OCI-LY1 (cell line): ENCODE results near the gene FGFR2.

Experiments used
- H2AFZ ChIP-seq: fragments of 200-600 bp; sonication (generic), shearing (Covaris generic); 2 replicates; pipeline ENCODE4 v1.6.0; 2014; ENCODE audit warnings: antibody characterized with exemption, mild to moderate bottlenecking, low read length
- H3F3A ChIP-seq: fragments of 200-600 bp; sonication (generic), shearing (Covaris generic); 2 replicates; pipeline ENCODE4 v1.6.0; 2014; ENCODE audit warnings: mild to moderate bottlenecking, antibody characterized with exemption, low read length, moderate library complexity; ENCODE audit not compliant: insufficient read depth
- H3K27ac ChIP-seq: fragments of 200-600 bp; sonication (generic); 2 replicates; pipeline ENCODE4 v1.5.1; 2014; ENCODE audit warnings: low read length, mixed run types, mild to moderate bottlenecking, low read depth; ENCODE audit not compliant: poor library complexity, severe bottlenecking
- H3K27me3 ChIP-seq: fragments of 200-600 bp; sonication (generic); 2 replicates; pipeline ENCODE4 v1.6.0; 2014; ENCODE audit warnings: antibody characterized with exemption, mild to moderate bottlenecking, low read length, moderate library complexity; ENCODE audit not compliant: insufficient read depth
- H3K36me3 ChIP-seq: fragments of 200-600 bp; sonication (generic); 2 replicates; pipeline ENCODE4 v1.6.1; 2014; ENCODE audit warnings: mild to moderate bottlenecking, antibody characterized with exemption, low read length, moderate library complexity, mixed read lengths; ENCODE audit not compliant: insufficient read depth
- H3K4me1 ChIP-seq: fragments of 200-600 bp; sonication (generic); 2 replicates; pipeline ENCODE4 v1.5.1; 2014; ENCODE audit warnings: mild to moderate bottlenecking, low read length, moderate library complexity; ENCODE audit not compliant: insufficient read depth, severe bottlenecking
- H3K4me2 ChIP-seq: fragments of 200-600 bp; sonication (generic), shearing (Covaris generic); 2 replicates; pipeline ENCODE4 v1.6.1; 2014; ENCODE audit warnings: low read length
- H3K4me3 ChIP-seq: fragments of 200-600 bp; sonication (generic); 2 replicates; pipeline ENCODE4 v1.5.1; 2014; ENCODE audit warnings: low read length, low read depth, mild to moderate bottlenecking, mixed read lengths; ENCODE audit not compliant: poor library complexity, severe bottlenecking
- H3K79me2 ChIP-seq: fragments of 200-600 bp; shearing (Covaris generic); 2 replicates; pipeline ENCODE4 v1.6.1; 2016; ENCODE audit warnings: mixed run types, low read length, mixed read lengths; ENCODE audit not compliant: insufficient read depth
- H3K9ac ChIP-seq: fragments of 200-600 bp; sonication (generic), shearing (Covaris generic); 2 replicates; pipeline ENCODE4 v1.6.1; 2014; ENCODE audit warnings: mild to moderate bottlenecking, low read length, mixed read lengths
- H3K9me2 ChIP-seq: fragments of 200-600 bp; sonication (generic), shearing (Covaris generic); 2 replicates; pipeline ENCODE4 v1.6.1; 2014; ENCODE audit warnings: low read depth, mild to moderate bottlenecking, low read length, mixed read lengths
- H3K9me3 ChIP-seq: fragments of 200-600 bp; shearing (Covaris generic); 2 replicates; pipeline ENCODE4 v1.6.1; 2014; ENCODE audit warnings: low read length, mixed read lengths
- H4K20me1 ChIP-seq: fragments of 200-600 bp; sonication (generic), shearing (Covaris generic); 2 replicates; pipeline ENCODE4 v1.6.0; 2016; ENCODE audit warnings: mild to moderate bottlenecking, low read length; ENCODE audit not compliant: insufficient read depth
- CTCF ChIP-seq: fragments of 200-600 bp; sonication (generic), shearing (Covaris generic); IDR thresholded peaks from 2 replicates; pipeline ENCODE4 v1.5.1; 2017; ENCODE audit warnings: mild to moderate bottlenecking, antibody characterized with exemption, low read length, moderate library complexity, mixed read lengths
- EZH2 ChIP-seq: fragments of 200-600 bp; sonication (generic), shearing (Covaris generic); IDR thresholded peaks from 2 replicates; pipeline ENCODE4 v1.8.0; 2017; ENCODE audit warnings: borderline replicate concordance, mixed run types, mild to moderate bottlenecking, antibody characterized with exemption, low read length, moderate library complexity, mixed read lengths

The FGFR2 gene

DNA sequence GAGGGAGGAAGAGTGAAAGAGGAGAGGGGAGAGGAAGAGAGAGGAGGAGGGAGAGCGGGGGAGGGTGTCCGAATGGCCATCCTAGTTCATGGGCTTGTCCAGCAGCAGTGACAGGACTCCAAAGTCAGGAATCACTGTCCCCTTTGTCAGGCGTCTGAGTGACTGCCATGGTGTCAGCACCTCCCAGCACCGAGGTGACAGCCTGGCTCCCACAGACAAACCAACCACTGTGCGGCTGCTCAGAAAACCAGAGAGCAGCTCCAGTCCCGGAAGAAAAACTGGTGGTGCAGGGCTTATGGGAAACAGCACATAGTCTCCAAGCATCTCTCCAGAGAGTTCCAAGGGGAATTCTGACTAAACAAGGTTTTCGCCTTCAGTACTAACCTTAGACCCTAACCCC, 18.9 kb upstream of the FGFR2 start:
- Histone ChIP-seq H3F3A (no peaks in the 10 kb centered on the region), H3K9me3 (no peaks in the 10 kb centered on the region), H3K9ac (no peak overlapping the region), H4K20me1 (no peaks in the 10 kb centered on the region), H3K79me2 (no peaks in the 10 kb centered on the region), H2AFZ (no peak overlapping the region), H3K4me1 (no peaks in the 10 kb centered on the region), H3K36me3 (no peaks in the 10 kb centered on the region), H3K4me3 (no peak overlapping the region), H3K9me2 (no peaks in the 10 kb centered on the region), H3K27me3 (peaks cover 8% of the 10 kb centered on the region; the same call in 1 of the 2 replicates), H3K4me2 (no peak overlapping the region), H3K27ac (no peak overlapping the region)
- no peak for TF ChIP-seq EZH2

GRCh38 chr10:121616291-121616690, 18.0 kb upstream of the FGFR2 start:
- TF ChIP-seq EZH2 (no peak), CTCF (no peak)
- H3K9ac ChIP-seq, result no peak overlapping the region

GRCh38 chr10:121615836-121616235, 17.6 kb upstream of the FGFR2 start:
- no peaks in the 10 kb centered on the region for H3K9me2 ChIP-seq
- no peaks in the 10 kb centered on the region for H3F3A ChIP-seq
- no peak overlapping the region for H3K9ac ChIP-seq
- no peak overlapping the region for H2AFZ ChIP-seq
- peaks cover 4% of the 10 kb centered on the region; the same call in 1 of the 2 replicates for H3K27me3 ChIP-seq
- no peaks in the 10 kb centered on the region for H3K9me3 ChIP-seq
- no peaks in the 10 kb centered on the region for H3K36me3 ChIP-seq
- H3K4me2 ChIP-seq, result no peak overlapping the region
- no peaks in the 10 kb centered on the region for H3K4me1 ChIP-seq
- TF ChIP-seq CTCF (no peak), EZH2 (no peak)
- no peak overlapping the region for H3K27ac ChIP-seq
- H4K20me1 ChIP-seq, result no peaks in the 10 kb centered on the region
- H3K4me3 ChIP-seq, result no peak overlapping the region
- no peaks in the 10 kb centered on the region for H3K79me2 ChIP-seq

More at GRCh38 chr10:121616291-121616690, 18.0 kb upstream of the FGFR2 start:
- Histone ChIP-seq H3K4me3 (no peak overlapping the region), H4K20me1 (no peaks in the 10 kb centered on the region), H3K4me1 (no peaks in the 10 kb centered on the region), H3K9me3 (no peaks in the 10 kb centered on the region), H3F3A (no peaks in the 10 kb centered on the region), H3K4me2 (no peak overlapping the region), H3K36me3 (no peaks in the 10 kb centered on the region), H2AFZ (no peak overlapping the region), H3K27ac (no peak overlapping the region), H3K79me2 (no peaks in the 10 kb centered on the region), H3K27me3 (peaks cover 4% of the 10 kb centered on the region; the same call in 1 of the 2 replicates), H3K9me2 (no peaks in the 10 kb centered on the region)

DNA sequence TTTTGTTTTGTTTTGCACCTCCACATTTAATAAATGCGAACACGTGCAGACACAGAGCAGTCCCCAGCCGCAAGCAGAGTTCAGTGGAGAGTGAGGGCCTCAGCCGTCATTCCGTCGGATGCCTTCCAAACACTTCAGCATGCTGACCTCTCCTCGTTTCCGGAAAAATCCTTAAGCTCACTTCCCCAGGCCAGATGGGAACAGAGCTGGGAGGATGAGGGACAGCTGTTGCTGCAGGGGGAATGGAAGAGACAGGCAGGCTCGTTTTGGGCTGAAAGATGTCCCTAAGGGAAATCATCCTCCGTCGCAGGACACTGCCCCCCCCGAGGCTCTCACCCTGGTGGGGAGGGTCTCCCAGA, 17.2 kb upstream of the FGFR2 start:
- no peak overlapping the region for H3K4me3 ChIP-seq
- no peak overlapping the region for H3K4me2 ChIP-seq
- H3K9me3 ChIP-seq, result no peaks in the 10 kb centered on the region
- H3K27me3 ChIP-seq, result peaks cover 4% of the 10 kb centered on the region; the same call in 1 of the 2 replicates
- H3F3A ChIP-seq, result no peaks in the 10 kb centered on the region
- H3K27ac ChIP-seq, result no peak overlapping the region
- no peaks in the 10 kb centered on the region for H3K36me3 ChIP-seq
- H3K79me2 ChIP-seq, result no peaks in the 10 kb centered on the region
- H3K9me2 ChIP-seq, result no peaks in the 10 kb centered on the region
- no peaks in the 10 kb centered on the region for H3K4me1 ChIP-seq
- TF ChIP-seq CTCF (no peak), EZH2 (no peak)
- H2AFZ ChIP-seq, result no peak overlapping the region
- no peak overlapping the region for H3K9ac ChIP-seq
- H4K20me1 ChIP-seq, result no peaks in the 10 kb centered on the region
